Stimulated activated naive CD8-positive, alpha-beta T cell treated with anti-CD3 and anti-CD28 coated beads, Interleukin-15, Interleukin-2, amounts not matched to agents 100 ng/mL and 50 ng/mL, for 24 hours (primary cell): ENCODE results near the gene CISH.

Experiments
- H3K27ac Mint-ChIP-seq: one replicate; pipeline ENCODE4 v1.8.0; 2021; ENCODE audit warnings: mild to moderate bottlenecking, mixed read lengths
- H3K27me3 Mint-ChIP-seq: one replicate; pipeline ENCODE4 v1.8.0; 2021; ENCODE audit warnings: mixed read lengths
- H3K36me3 Mint-ChIP-seq: one replicate; pipeline ENCODE4 v1.8.0; 2021; ENCODE audit warnings: low read depth, mixed read lengths
- H3K4me1 Mint-ChIP-seq: one replicate; pipeline ENCODE4 v1.8.0; 2021; ENCODE audit warnings: low read depth, mixed read lengths
- H3K4me3 Mint-ChIP-seq: one replicate; pipeline ENCODE4 v1.8.0; 2021; ENCODE audit warnings: mild to moderate bottlenecking, mixed read lengths
- H3K9me3 Mint-ChIP-seq: one replicate; pipeline ENCODE4 v1.8.0; 2021; ENCODE audit warnings: mixed read lengths

Gene CISH

DNA sequence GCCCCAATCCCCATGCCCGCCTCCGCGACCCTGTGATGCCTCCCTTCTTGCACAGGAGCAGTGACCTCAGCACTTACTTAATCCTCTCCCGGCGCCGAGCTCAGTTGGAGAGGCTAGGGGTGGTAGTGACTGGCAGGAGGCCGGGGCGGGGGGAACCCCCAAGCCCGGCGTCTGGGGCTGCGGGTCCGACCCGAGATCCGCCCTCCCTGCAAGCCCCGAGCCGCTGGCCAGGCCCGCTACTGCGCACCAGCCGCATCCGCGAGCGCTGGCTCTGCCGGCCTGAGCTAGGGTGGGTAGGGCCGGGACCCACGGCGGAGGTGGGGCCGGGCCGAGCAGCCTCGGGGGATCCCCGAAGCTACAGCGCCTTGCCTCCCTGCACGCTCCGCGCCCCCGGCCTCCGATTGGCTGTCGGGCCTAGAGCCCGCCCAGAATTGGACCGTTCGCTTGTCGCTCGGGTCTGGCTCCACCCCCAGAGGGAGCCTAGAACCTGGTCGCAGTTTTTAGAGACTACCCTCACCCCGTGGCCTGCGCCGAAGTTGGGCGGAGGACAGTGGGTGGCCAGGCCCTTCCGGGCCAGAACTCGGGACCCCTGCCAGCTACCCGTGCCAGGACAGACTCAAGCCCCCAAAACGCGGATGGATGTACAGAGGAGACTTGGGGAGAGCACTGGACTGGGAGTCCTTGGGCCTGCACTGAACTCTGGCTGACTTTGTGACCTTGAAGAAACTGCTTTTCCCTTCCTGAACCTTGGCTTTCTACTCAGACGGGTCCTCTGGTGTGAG, 44.0 kb downstream of the CISH start, which contains the start of gene C3orf18:
Gene C3orf18 (minus strand): TSS at position 362 of the 782 bp plus-strand sequence. CDS start 2,048 bp downstream, outside the sequence.
- H3K27me3 Mint-ChIP-seq: no peaks in the 10 kb centered on the region
- peaks cover 50% of the 10 kb centered on the region for H3K4me1 Mint-ChIP-seq
- peaks cover 20% of the 10 kb centered on the region for H3K36me3 Mint-ChIP-seq
- peak within 1 kb of the TSS; percentile 93 for H3K27ac Mint-ChIP-seq
- peak within 1 kb of the TSS; percentile 95 for H3K4me3 Mint-ChIP-seq
- H3K9me3 Mint-ChIP-seq: no peaks in the 10 kb centered on the region

- Mint-ChIP-seq H3K27ac (no peak overlapping the region), H3K4me1 (peaks cover 44% of the 10 kb centered on the region)
Measured at GRCh38 chr3:50567011-50567385, 44.6 kb downstream of the CISH start.

DNA sequence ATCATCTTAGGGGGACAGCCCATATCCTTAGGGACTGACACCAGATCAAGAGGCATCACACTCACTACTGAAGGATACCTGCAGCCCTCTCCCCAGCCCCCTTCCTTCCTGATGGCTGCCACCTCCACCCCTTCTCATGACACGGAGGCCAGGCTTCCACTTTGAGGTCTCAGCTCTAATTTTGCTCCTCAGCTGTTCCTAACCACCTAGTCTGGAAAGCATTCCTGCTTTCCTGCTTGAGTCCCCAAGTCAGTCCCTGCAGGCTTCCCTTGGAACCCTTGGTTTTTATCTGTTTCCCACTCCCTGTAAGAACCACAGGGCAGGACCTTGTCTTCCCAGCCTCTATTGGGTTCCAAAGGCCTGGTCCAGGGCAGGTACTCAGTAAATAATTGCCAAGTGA, 47.3 kb downstream of the CISH start:
- Mint-ChIP-seq H3K9me3 (no peaks in the 10 kb centered on the region), H3K36me3 (peaks cover 7% of the 10 kb centered on the region), H3K4me1 (peaks cover 19% of the 10 kb centered on the region), H3K27me3 (no peaks in the 10 kb centered on the region), H3K4me3 (no peak overlapping the region), H3K27ac (no peak overlapping the region)

More at GRCh38 chr3:50567011-50567385, 44.6 kb downstream of the CISH start:
- peak overlapping the region; percentile 79 for H3K4me3 Mint-ChIP-seq
- H3K27me3 Mint-ChIP-seq: no peaks in the 10 kb centered on the region
- H3K36me3 Mint-ChIP-seq: peaks cover 20% of the 10 kb centered on the region
- no peaks in the 10 kb centered on the region for H3K9me3 Mint-ChIP-seq

DNA sequence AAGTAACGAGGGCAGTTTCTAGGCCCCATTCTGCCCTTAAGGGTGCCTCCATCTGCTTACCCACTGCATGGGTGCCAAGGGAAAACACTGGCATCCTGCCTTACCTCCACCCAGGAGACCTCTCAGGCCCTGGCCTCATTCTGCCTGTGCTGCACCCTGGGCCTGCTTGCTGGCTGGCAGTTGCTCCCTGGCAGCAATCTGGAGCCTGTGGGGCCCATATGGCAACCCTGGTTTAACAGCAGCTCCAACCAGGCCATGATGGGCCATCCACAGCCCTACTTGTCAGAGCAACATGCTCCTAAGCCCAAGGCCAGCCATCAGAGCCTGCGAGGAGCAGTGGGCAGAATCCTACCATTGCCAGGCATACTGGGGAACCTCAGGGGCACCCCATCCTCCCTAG, 47.7 kb downstream of the CISH start:
- H3K36me3 Mint-ChIP-seq: peaks cover 6% of the 10 kb centered on the region
- H3K27ac Mint-ChIP-seq: no peak overlapping the region
- peaks cover 19% of the 10 kb centered on the region for H3K4me1 Mint-ChIP-seq

DNA sequence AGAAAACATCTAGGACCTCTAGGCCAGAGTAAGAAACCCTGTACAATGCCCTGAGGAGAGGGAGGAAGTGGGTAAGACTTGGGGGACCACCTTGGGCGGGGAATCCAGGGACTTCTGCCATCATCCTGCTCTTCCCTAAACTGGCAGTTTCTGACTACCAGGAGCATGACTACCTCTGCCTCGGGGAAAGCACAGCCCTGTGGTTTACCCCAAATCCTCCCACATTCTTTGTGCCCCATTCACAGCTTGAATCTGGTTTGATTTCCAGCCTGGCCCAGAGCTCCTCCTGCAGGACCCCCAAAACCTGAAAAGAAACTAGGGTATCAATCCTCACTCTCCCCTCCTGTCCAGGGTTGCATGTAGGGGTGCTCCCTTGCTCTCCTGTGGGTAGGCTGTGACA, 48.7 kb downstream of the CISH start:
- no peak overlapping the region for H3K4me3 Mint-ChIP-seq
- H3K27me3 Mint-ChIP-seq: no peaks in the 10 kb centered on the region
- no peaks in the 10 kb centered on the region for H3K9me3 Mint-ChIP-seq
- H3K27ac Mint-ChIP-seq: no peak overlapping the region
- peaks cover 6% of the 10 kb centered on the region for H3K36me3 Mint-ChIP-seq
- peaks cover 18% of the 10 kb centered on the region for H3K4me1 Mint-ChIP-seq

More for the DNA sequence above, 47.7 kb downstream of the CISH start:
- no peaks in the 10 kb centered on the region for H3K27me3 Mint-ChIP-seq
- H3K4me3 Mint-ChIP-seq: no peak overlapping the region
- no peaks in the 10 kb centered on the region for H3K9me3 Mint-ChIP-seq

- peaks cover 5% of the 10 kb centered on the region for H3K36me3 Mint-ChIP-seq
- no peaks in the 10 kb centered on the region for H3K9me3 Mint-ChIP-seq
- H3K4me3 Mint-ChIP-seq: no peak overlapping the region
- H3K27ac Mint-ChIP-seq: no peak overlapping the region
- peaks cover 10% of the 10 kb centered on the region for H3K4me1 Mint-ChIP-seq
- H3K27me3 Mint-ChIP-seq: no peaks in the 10 kb centered on the region
Measured at GRCh38 chr3:50559702-50560101, 51.9 kb downstream of the CISH start.

DNA sequence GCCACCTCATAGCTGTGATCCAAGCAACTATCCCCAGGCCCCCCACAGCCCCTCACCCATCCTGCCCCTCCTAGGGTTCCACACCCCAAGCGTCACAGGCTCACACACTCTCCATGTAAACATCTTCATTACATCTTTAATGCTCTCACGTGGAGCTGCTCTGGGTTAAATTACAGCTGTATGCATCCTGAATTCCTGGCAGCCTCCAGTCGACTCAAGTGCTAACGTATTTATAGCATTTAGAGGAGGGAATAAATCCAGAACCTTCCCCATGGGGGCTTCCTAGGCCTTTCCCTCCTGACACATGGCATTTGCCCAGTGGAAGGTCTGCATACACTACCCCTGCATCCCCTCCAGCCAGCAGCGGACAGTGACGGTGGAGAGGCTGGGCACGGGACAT, 53.7 kb downstream of the CISH start:
- Mint-ChIP-seq H3K27ac (no peak overlapping the region), H3K4me1 (peaks cover 3% of the 10 kb centered on the region), H3K9me3 (no peaks in the 10 kb centered on the region), H3K36me3 (no peaks in the 10 kb centered on the region), H3K27me3 (no peaks in the 10 kb centered on the region), H3K4me3 (no peak overlapping the region)

GRCh38 chr3:50557106-50557505, 54.5 kb downstream of the CISH start:
- Mint-ChIP-seq H3K4me3 (no peak overlapping the region), H3K36me3 (no peaks in the 10 kb centered on the region), H3K4me1 (no peaks in the 10 kb centered on the region), H3K27me3 (no peaks in the 10 kb centered on the region), H3K27ac (no peak overlapping the region), H3K9me3 (no peaks in the 10 kb centered on the region)
